OCI-LY7 (cell line): ENCODE measurements around the gene OR9A2. TPM values are rescaled to one million over a fixed set of nuclear protein-coding genes. Genes with fewer than 3 reads are reported as not detected.
A peak's percentile ranks its signal among the peaks of the same experiment; 100 is the strongest.

ENCODE experiments used
- BruUV-seq: library from RNA; stranded (reverse); fragments of 400-500 nt; replicated peaks from 2 replicates; lab custom pipeline; 2021; lab: Mats Ljungman, UMichigan
- CTCF ChIA-PET: fragments of 300-600 bp; sonication (Branson Sonifier 250); formaldehyde crosslinking; loops from one replicate; lab custom pipeline; 2022; ENCODE audit warnings: antibody characterized with exemption; ENCODE audit not compliant: unreplicated experiment; lab: Charles Lee
- POLR2A ChIA-PET: fragments of 300-600 bp; sonication (Branson Sonifier 250); formaldehyde crosslinking; loops from one replicate; lab custom pipeline; 2022; ENCODE audit warnings: antibody characterized with exemption; lab: Charles Lee
- DNase-seq: peaks from one replicate; pipeline ENCODE4 v3.0.0-alpha.2; 2015; ENCODE audit warnings: low spot score
- H2AFZ ChIP-seq: fragments of 200-600 bp; sonication (generic), shearing (Covaris generic); 2 replicates; pipeline ENCODE4 v1.6.1; 2014; ENCODE audit warnings: mild to moderate bottlenecking, antibody characterized with exemption, low read length, moderate library complexity
- H3K27ac ChIP-seq: fragments of 200-600 bp; sonication (generic); 2 replicates; pipeline ENCODE4 v1.5.1; 2014; ENCODE audit warnings: mixed run types, low read depth, mild to moderate bottlenecking, moderate library complexity, low read length, inconsistent platforms; ENCODE audit not compliant: poor library complexity, severe bottlenecking
- H3K36me3 ChIP-seq: fragments of 200-600 bp; sonication (generic); 2 replicates; pipeline ENCODE4 v1.6.1; 2014; ENCODE audit warnings: mild to moderate bottlenecking, antibody characterized with exemption, low read length, moderate library complexity, mixed read lengths; ENCODE audit not compliant: insufficient read depth
- H3K4me1 ChIP-seq: fragments of 200-600 bp; sonication (generic); 2 replicates; pipeline ENCODE4 v1.5.1; 2014; ENCODE audit warnings: mild to moderate bottlenecking, low read length; ENCODE audit not compliant: insufficient read depth, poor library complexity, severe bottlenecking
- H3K4me2 ChIP-seq: fragments of 200-600 bp; sonication (generic); 2 replicates; pipeline ENCODE4 v1.6.1; 2014; ENCODE audit warnings: mild to moderate bottlenecking, low read length
- H3K4me3 ChIP-seq: fragments of 200-600 bp; sonication (generic); 2 replicates; pipeline ENCODE4 v1.5.1; 2014; ENCODE audit warnings: mild to moderate bottlenecking, low read depth, low read length; ENCODE audit not compliant: poor library complexity, severe bottlenecking
- H3K79me2 ChIP-seq: fragments of 200-600 bp; sonication (generic); 2 replicates; pipeline ENCODE4 v1.6.1; 2016; ENCODE audit warnings: low read depth, mild to moderate bottlenecking, low read length, moderate library complexity, mixed read lengths; ENCODE audit not compliant: insufficient read depth
- H3K9me2 ChIP-seq: fragments of 200-600 bp; sonication (generic); 2 replicates; pipeline ENCODE4 v1.6.1; 2016; ENCODE audit warnings: mild to moderate bottlenecking, low read length, mixed read lengths; ENCODE audit not compliant: insufficient read depth
- H3K9me3 ChIP-seq: fragments of 200-600 bp; sonication (generic); 2 replicates; pipeline ENCODE4 v1.6.1; 2014; ENCODE audit warnings: mild to moderate bottlenecking, mixed run types, low read length, mixed read lengths
- H4K20me1 ChIP-seq: fragments of 200-600 bp; sonication (generic); 2 replicates; pipeline ENCODE4 v1.6.1; 2014; ENCODE audit warnings: mild to moderate bottlenecking, antibody characterized with exemption, low read length, moderate library complexity, mixed read lengths; ENCODE audit not compliant: insufficient read depth
- CTCF ChIP-seq: fragments of 200-600 bp; sonication (generic); conservative IDR thresholded peaks from 2 replicates; pipeline ENCODE4 v1.5.1; 2014; ENCODE audit warnings: mild to moderate bottlenecking, antibody characterized with exemption, low read length, moderate library complexity, mixed read lengths
- EZH2phosphoT487 ChIP-seq: fragments of 200-600 bp; sonication (generic); IDR thresholded peaks from 2 replicates; pipeline ENCODE4 v1.6.1; 2018; ENCODE audit warnings: low read depth, borderline replicate concordance, mild to moderate bottlenecking, mixed run types, antibody characterized with exemption, low read length, moderate library complexity, mixed read lengths
- intact Hi-C: fragments of 100-400 bp; cut with micrococcal nuclease; formaldehyde crosslinking; loops from one replicate; pipeline ENCODE4 v1.10.0; 2022; ENCODE audit not compliant: unreplicated experiment
- total RNA-seq, 2 experiments: library from RNA; depleted of rRNA in 1 of 2; stranded (reverse); fragments of >200 nt in 1 of 2; shearing (Covaris generic) in 1 of 2; gene quantifications; 2 replicates each; pipeline ENCODE4 v1.2.3, GENCODE V29; 2014 to 2022

OR9A2 gene
- total RNA-seq, 2 experiments from 2014 or later, result 0.53 to 0.66 TPM

DNA sequence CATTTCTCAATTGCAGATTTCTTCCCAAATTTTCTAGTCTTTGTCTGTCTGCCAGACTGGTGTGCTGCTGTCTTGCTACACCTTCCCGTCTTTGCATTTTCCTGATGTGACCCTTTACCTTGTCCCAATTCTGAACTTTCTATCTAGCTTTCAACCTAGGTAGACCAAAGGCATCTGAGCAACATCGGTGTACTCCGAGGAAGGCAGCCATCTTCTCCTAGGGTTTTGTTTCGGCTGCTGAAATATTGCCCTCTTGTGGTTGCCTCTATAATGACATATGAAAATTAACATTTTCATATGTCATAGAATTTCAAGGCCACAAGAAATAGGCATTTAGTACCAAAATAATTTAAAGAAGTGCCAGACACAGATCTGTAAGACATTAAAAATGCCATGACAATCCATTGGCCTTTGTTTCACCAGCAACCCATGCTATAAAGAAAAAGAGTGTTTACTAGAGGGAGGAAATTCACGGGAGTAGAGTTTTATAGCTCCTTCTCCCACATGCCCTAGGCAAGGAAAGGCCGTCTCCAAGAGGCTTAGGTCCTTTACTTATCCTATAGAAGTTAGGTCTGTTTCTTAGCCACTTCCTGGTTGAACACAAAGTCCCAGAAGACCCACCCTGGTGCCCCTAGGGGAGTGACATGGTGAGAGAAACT lies 23.4 kb downstream of the OR9A2 start:
- peak overlapping the region; percentile 23; the same call in 1 of the 2 replicates for H3K4me2 ChIP-seq
- TF ChIP-seq EZH2phosphoT487 (no peak), CTCF (peak; percentile 95)
- no TSS peak for BruUV-seq
- H3K4me3 ChIP-seq, result no peak overlapping the region
- H4K20me1 ChIP-seq, result no peaks in the 10 kb centered on the region
- peak; percentile 59 for DNase-seq
- ChIA-PET CTCF (interaction anchor here (0.6 to 1.6 kb wide), 6 partner anchors 13 to 400 kb away, joined by 3 to 6 read pairs (median 4); no protein-coding TSS in a partner anchor), POLR2A (interaction anchor here (0.5 kb wide), 1 partner anchor 1044 kb away, joined by 3 read pairs; no protein-coding TSS in a partner anchor)
- intact Hi-C loops, result loop anchor here (1.0 to 2.0 kb wide), 3 partner anchors 123 to 371 kb away; no protein-coding TSS in a partner anchor
- no peak overlapping the region for H3K27ac ChIP-seq
- H3K36me3 ChIP-seq, result no peaks in the 10 kb centered on the region
- H3K9me3 ChIP-seq, result no peaks in the 10 kb centered on the region
- H2AFZ ChIP-seq, result peak overlapping the region; percentile 77; the same call in 1 of the 2 replicates
- peaks cover 15% of the 10 kb centered on the region for H3K4me1 ChIP-seq
- H3K79me2 ChIP-seq, result no peaks in the 10 kb centered on the region
- H3K9me2 ChIP-seq, result no peaks in the 10 kb centered on the region

GRCh38 chr7:143002898-143003297 lies 24.0 kb downstream of the OR9A2 start:
- no TSS peak for BruUV-seq
- DNase-seq, result no peak
- Histone ChIP-seq H3K36me3 (no peaks in the 10 kb centered on the region), H3K79me2 (no peaks in the 10 kb centered on the region), H3K4me3 (no peak overlapping the region), H2AFZ (peak overlapping the region; percentile 77; the same call in 1 of the 2 replicates), H3K4me2 (peak overlapping the region; percentile 23; the same call in 1 of the 2 replicates), H3K4me1 (peaks cover 11% of the 10 kb centered on the region), H3K27ac (no peak overlapping the region), H3K9me3 (no peaks in the 10 kb centered on the region), H3K9me2 (no peaks in the 10 kb centered on the region), H4K20me1 (no peaks in the 10 kb centered on the region)
- POLR2A ChIA-PET, result interaction anchor here (0.5 to 0.6 kb wide), 2 partner anchors 20 to 1045 kb away, joined by 3 to 4 read pairs; no protein-coding TSS in a partner anchor
- CTCF ChIA-PET, result interaction anchor here (0.6 to 1.6 kb wide), 7 partner anchors 14 to 399 kb away, joined by 3 to 6 read pairs (median 4); no protein-coding TSS in a partner anchor
- intact Hi-C loops, result loop anchor here (1.0 to 2.0 kb wide), 3 partner anchors 122 to 370 kb away; no protein-coding TSS in a partner anchor
- TF ChIP-seq EZH2phosphoT487 (no peak), CTCF (no peak)
